ENCODE data around the gene HOGA1.
"Not testable (repeated sequence)": the region's sequence is repeated elsewhere in the genome, so short reads cannot be mapped to it uniquely, and the experiment has no call there.

Gene HOGA1

GRCh38 chr10:97548828-97549455, 35.2 kb upstream of the HOGA1 start:
- no peak for DNase-seq (ENCODE audit: low read depth, low spot score)
- no peak for TF ChIP-seq CTCF (IDR thresholded peaks at IDR 0.05; ENCODE audit: low read depth, low read length)
- in situ Hi-C loops (cut with HindIII; ENCODE audit: low sequenced_read_pairs): no loop called here
- no peak overlapping the region for H3K4me3 ChIP-seq (ENCODE audit: low read depth, low read length)

DNA sequence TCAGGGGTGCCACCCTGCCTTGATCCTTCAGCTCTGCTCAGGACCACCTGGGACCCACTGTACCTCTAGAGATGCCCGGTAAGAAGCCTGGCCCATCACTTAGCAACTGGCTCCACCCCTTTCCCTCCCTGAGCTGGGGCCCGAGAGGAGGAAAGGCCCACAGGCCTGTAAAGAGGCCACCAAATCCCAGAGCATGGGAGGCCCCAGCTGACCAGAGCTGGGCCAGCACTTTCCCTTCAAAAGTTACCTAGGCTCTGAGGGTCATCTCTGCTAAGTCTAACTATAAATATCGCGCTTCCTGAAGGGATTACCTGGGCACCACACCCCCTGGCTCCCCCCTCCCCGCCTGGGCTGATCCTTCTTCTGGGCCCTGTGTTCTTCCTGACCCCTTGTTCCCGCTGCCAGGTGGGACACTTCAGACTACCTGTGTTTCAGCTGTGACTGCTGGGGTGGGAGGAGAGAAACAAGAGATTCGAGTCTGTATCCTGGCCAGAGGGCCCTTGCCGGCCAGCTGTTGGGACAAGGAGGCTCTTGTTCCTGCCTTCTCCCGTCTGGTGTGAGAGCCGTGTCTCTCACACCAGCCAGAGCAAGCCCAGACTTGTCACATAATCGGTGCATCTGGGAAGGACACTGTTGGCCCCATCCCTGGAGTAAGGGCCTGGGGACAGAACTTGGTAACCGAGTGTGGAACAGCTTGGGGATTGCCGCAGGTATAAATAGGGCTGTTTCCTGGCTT, 34.4 kb upstream of the HOGA1 start:
- no peak for DNase-seq (ENCODE audit: low read depth, low spot score)
- TF ChIP-seq CTCF (IDR thresholded peaks at IDR 0.05; ENCODE audit: low read depth, low read length): no peak
- H3K4me3 ChIP-seq (ENCODE audit: low read depth, low read length): no peak overlapping the region
- in situ Hi-C loops (cut with HindIII; ENCODE audit: low sequenced_read_pairs): no loop called here

- no peak for DNase-seq (ENCODE audit: low read depth, low spot score)
- in situ Hi-C loops (cut with HindIII; ENCODE audit: low sequenced_read_pairs): no loop called here
- no peak for TF ChIP-seq CTCF (IDR thresholded peaks at IDR 0.05; ENCODE audit: low read depth, low read length)
- no peak overlapping the region for H3K4me3 ChIP-seq (ENCODE audit: low read depth, low read length)
Observed at GRCh38 chr10:97550336-97551149, 33.6 kb upstream of the HOGA1 start.

DNA sequence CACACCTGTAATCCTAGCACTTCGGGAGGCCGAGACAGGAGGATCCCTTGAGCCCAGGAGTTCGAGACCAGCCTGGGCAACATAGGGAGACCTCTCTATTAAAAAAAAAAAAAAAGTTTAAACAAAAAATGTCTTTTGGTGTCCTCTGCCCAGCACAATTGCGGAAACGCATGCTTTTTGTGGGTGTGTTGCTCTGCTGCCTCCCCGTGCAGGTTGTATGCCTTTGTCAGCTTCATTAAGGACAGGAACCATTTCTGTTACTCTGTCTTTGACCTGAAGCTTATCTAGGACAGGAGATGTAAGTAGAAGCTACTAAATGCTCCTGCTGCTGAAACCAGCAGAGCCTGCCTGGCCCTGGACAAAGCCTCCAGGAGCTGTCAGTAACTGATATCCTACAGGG, 32.9 kb upstream of the HOGA1 start:
- no peak for TF ChIP-seq CTCF (IDR thresholded peaks at IDR 0.05; ENCODE audit: low read depth, low read length)
- in situ Hi-C loops (cut with HindIII; ENCODE audit: low sequenced_read_pairs): no loop called here
- no peak for DNase-seq (ENCODE audit: low read depth, low spot score)
- H3K4me3 ChIP-seq (ENCODE audit: low read depth, low read length): no peak overlapping the region

DNA sequence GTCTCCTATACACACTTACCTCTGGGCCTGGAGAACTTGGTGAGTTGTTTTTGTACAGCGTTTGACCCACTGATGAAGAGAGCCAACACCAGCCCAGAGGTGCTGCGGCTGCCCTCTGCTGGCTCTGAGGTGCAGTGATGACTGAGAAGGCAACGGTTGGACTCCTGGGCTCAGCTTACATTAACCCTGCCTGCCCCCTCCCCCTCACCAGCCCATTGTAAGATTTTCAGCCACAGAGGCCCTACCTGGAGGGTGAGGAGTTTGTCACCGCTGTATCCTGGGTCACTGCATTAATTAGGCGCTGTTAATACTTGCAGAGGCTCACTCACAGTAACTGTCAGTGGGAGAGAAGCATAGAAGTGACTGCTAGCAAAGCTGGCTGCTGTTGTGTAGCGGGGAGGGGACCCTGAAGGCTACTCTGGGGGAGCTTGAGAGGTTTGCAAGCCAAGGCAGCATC, 30.6 kb upstream of the HOGA1 start:
- H3K4me3 ChIP-seq (ENCODE audit: low read depth, low read length): no peak overlapping the region
- TF ChIP-seq CTCF (IDR thresholded peaks at IDR 0.05; ENCODE audit: low read depth, low read length): peak; percentile 95
- DNase-seq (ENCODE audit: low read depth, low spot score): peak; percentile 73
- in situ Hi-C loops (cut with HindIII; ENCODE audit: low sequenced_read_pairs): no loop called here

GRCh38 chr10:97554336-97554735, 29.9 kb upstream of the HOGA1 start:
- DNase-seq (ENCODE audit: low read depth, low spot score); H3K4me3 ChIP-seq (ENCODE audit: low read depth, low read length); in situ Hi-C loops (cut with HindIII; ENCODE audit: low sequenced_read_pairs): not testable (repeated sequence)

DNA sequence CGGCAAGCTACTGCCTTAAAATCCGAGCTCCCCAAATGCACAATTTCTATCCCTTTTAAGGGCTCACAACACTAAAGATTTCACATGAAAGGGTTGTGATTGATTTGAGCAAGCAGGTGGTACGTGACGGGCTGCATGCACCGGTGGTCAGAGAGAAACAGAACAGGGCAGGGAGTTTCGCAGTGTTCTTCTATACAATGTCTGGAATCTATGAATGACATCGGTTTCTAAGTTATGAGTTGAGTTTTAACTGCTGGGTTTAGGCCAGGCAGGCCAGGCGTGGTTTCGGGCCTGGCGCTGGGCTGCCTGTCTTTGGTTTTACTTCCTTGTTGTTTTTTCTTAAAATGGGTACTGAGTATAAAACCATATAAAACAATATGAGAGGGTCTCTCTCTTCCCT, 28.6 kb upstream of the HOGA1 start:
- H3K4me3 ChIP-seq (ENCODE audit: low read depth, low read length); DNase-seq (ENCODE audit: low read depth, low spot score); in situ Hi-C loops (cut with HindIII; ENCODE audit: low sequenced_read_pairs): not testable (repeated sequence)

DNA sequence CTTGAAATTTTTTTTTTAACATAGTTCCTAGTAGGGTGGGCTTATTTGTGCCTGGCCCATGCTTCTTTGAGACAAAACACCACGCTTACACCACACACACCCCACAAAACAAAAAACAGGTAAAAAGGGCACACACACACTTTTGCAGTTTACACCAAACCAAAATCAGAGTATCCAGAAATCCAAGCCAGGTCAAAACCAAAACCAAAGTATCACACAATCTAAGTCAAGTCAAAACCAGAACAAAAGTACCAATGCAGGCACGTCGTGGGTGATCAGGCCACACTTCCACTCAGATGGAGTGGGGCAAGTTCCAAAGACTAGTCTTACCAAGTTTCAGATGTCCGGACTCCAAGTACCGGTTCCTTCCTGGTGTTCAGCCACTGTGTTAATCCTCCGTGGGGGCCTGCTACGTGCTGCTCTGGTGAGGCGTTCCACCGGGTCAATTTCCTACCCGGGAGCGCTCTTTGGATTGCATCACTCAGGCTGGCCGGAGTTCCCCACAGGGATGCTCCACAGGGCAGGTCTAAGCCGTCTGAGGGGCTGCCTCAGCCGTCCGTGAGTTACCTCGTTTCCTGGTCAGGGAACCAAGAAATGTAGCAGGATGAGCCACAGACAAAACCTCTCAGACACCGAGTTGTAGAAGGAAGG, 23.3 kb upstream of the HOGA1 start:
- H3K4me3 ChIP-seq (ENCODE audit: low read depth, low read length); in situ Hi-C loops (cut with HindIII; ENCODE audit: low sequenced_read_pairs): not testable (repeated sequence)
- peak; percentile 16 for DNase-seq (ENCODE audit: low read depth, low spot score)

- in situ Hi-C loops (cut with HindIII; ENCODE audit: low sequenced_read_pairs); H3K4me3 ChIP-seq (ENCODE audit: low read depth, low read length); DNase-seq (ENCODE audit: low read depth, low spot score): not testable (repeated sequence)
Observed at GRCh38 chr10:97561386-97562077, 22.7 kb upstream of the HOGA1 start.

DNA sequence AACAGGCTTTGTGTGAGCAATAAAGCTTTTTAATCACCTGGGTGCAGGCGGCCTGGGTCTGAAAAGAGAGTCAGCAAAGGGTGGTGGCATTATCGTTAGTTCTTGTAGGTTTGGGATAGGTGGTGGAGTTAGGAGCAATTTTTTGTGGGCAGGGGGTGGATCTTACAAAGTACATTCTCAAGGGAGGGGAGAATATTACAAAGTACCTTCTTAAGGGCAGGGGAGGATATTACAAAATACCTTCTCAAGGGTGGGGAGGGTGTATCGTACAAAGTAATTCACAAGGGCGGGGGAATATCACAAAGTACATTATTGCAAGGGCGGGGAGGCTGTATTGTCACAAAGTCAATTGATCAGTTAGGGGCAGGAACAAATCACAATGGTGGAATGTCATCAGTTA, 21.9 kb upstream of the HOGA1 start:
- DNase-seq (ENCODE audit: low read depth, low spot score); H3K4me3 ChIP-seq (ENCODE audit: low read depth, low read length); in situ Hi-C loops (cut with HindIII; ENCODE audit: low sequenced_read_pairs): not testable (repeated sequence)
